Measurements from ENCODE around the gene PLEKHA7. TPM values are rescaled to one million over a fixed set of nuclear protein-coding genes. Genes with fewer than 3 reads are reported as not detected.

Gene PLEKHA7
- polyA plus RNA-seq, 1 donor (not counting 4 experiments of a cell fraction or from before 2014, with no cell fraction given) = 1.4 TPM

DNA sequence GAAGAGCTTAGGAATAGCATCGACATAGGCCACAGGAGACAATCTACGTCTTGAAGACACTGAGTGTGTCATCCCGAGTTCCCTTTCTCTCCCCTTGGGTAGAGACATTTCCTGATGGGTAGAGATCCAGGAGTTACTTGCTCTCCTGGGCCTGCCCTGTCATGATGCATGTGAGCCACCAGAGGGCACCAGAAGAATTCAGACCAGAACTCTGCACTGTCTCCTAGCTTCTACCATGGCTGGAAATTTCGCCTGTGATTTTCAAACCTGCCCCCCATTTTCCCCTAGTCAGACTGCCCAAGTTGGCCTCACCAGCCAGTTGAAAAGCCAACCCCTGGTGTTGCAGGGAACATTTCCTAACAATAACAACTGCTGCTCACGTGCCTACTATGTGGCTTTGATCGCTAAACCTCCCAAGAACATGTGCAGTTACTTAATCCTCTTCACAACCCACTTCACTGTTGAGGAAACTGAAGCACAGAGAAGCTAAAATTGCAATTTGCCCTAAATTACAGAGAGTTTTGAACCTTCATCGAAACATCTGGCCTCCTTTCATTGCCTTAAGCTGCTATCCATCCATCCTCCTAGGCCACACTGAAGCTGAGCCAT, 228.6 kb downstream of the PLEKHA7 start:
- H3K27me3 ChIP-seq (ENCODE audit: control insufficient read depth, extremely low read depth, insufficient read depth, low read length) = no peaks in the 10 kb centered on the region
- H3K79me2 ChIP-seq (ENCODE audit: control insufficient read depth, insufficient read depth, low read length) = no peaks in the 10 kb centered on the region
- H3K9ac ChIP-seq (ENCODE audit: control insufficient read depth, extremely low read depth, insufficient read depth, low read length) = no peak overlapping the region
- H2AFZ ChIP-seq (ENCODE audit: control insufficient read depth, low read length) = no peak overlapping the region
- no peaks in the 10 kb centered on the region for H3K36me3 ChIP-seq (ENCODE audit: control insufficient read depth in 2 of 2, extremely low read depth in 1 of 2, insufficient read depth in 2 of 2, low read length in 2 of 2)
- TF ChIP-seq EZH2 (IDR thresholded peaks at IDR 0.05; ENCODE audit: low read length) (no peak), CTCF (optimal IDR thresholded peaks at IDR 0.05 in 1 of 3, IDR thresholded peaks at IDR 0.05 in 1 of 3, conservative IDR thresholded peaks at IDR 0.05 in 1 of 3; ENCODE audit: extremely low read depth in 1 of 3, insufficient read depth in 2 of 3, low read length in 3 of 3) (peak; percentile 86 to 96 (median 89))
- dilution Hi-C loops (cut with MboI; ENCODE audit: extremely low pct_ligation_motif_present, low sequenced_read_pairs) = no loop called here
- H3K4me2 ChIP-seq (ENCODE audit: control insufficient read depth, extremely low read depth, insufficient read depth, low read depth, low read length) = no peak overlapping the region
- no peak overlapping the region for H3K4me3 ChIP-seq (ENCODE audit: control insufficient read depth in 2 of 3, extremely low read depth in 1 of 3, insufficient read depth in 2 of 3, low read depth in 1 of 3, low read length in 3 of 3)
- FAIRE-seq (peak; percentile 87), DNase-seq (ENCODE audit: low read depth, low spot score) (peak; percentile 28)
- H3K27ac ChIP-seq (ENCODE audit: control insufficient read depth, insufficient read depth, low read length) = no peak overlapping the region
- no peaks in the 10 kb centered on the region for H3K9me3 ChIP-seq (ENCODE audit: control insufficient read depth, low read depth, low read length)
- no peaks in the 10 kb centered on the region for H4K20me1 ChIP-seq (ENCODE audit: control insufficient read depth, extremely low read depth, insufficient read depth, low read length)
- no peaks in the 10 kb centered on the region for H3K9me1 ChIP-seq (ENCODE audit: control insufficient read depth, extremely low read depth, insufficient read depth, low read length)
- H3K4me1 ChIP-seq (ENCODE audit: control insufficient read depth, extremely low read depth, insufficient read depth, low read length) = peaks cover 23% of the 10 kb centered on the region

DNA sequence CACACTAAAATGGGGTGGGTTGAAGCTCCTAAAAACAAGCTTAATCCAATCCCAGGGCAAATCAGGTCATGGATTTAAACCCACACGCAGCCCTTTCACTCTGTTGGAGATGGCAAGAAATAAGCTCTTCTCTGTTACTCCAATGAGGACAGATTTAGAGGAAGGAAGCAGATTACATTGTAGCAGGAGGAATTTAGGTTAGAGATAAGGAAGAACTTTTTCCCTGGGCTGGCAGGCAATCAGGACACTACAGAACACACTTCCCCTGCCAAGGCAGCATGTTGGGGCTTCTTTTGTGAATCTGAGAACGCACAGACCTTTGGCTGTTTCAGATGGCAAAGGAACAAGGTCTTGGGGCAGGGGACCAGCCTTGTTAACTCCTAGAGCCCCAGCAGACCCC, 229.5 kb downstream of the PLEKHA7 start:
- Histone ChIP-seq H3K9me3 (ENCODE audit: control insufficient read depth, low read depth, low read length) (no peaks in the 10 kb centered on the region), H3K4me3 (ENCODE audit: control insufficient read depth in 2 of 3, extremely low read depth in 1 of 3, insufficient read depth in 2 of 3, low read depth in 1 of 3, low read length in 3 of 3) (no peak overlapping the region), H3K36me3 (ENCODE audit: control insufficient read depth in 2 of 2, extremely low read depth in 1 of 2, insufficient read depth in 2 of 2, low read length in 2 of 2) (no peaks in the 10 kb centered on the region), H4K20me1 (ENCODE audit: control insufficient read depth, extremely low read depth, insufficient read depth, low read length) (no peaks in the 10 kb centered on the region), H3K4me2 (ENCODE audit: control insufficient read depth, extremely low read depth, insufficient read depth, low read depth, low read length) (no peak overlapping the region), H3K79me2 (ENCODE audit: control insufficient read depth, insufficient read depth, low read length) (no peaks in the 10 kb centered on the region), H3K9ac (ENCODE audit: control insufficient read depth, extremely low read depth, insufficient read depth, low read length) (no peak overlapping the region), H3K4me1 (ENCODE audit: control insufficient read depth, extremely low read depth, insufficient read depth, low read length) (peaks cover 23% of the 10 kb centered on the region), H3K27me3 (ENCODE audit: control insufficient read depth, extremely low read depth, insufficient read depth, low read length) (no peaks in the 10 kb centered on the region), H2AFZ (ENCODE audit: control insufficient read depth, low read length) (no peak overlapping the region), H3K27ac (ENCODE audit: control insufficient read depth, insufficient read depth, low read length) (no peak overlapping the region), H3K9me1 (ENCODE audit: control insufficient read depth, extremely low read depth, insufficient read depth, low read length) (no peaks in the 10 kb centered on the region)
- TF ChIP-seq CTCF (optimal IDR thresholded peaks at IDR 0.05 in 1 of 3, IDR thresholded peaks at IDR 0.05 in 1 of 3, conservative IDR thresholded peaks at IDR 0.05 in 1 of 3; ENCODE audit: extremely low read depth in 1 of 3, insufficient read depth in 2 of 3, low read length in 3 of 3) (no peak), EZH2 (IDR thresholded peaks at IDR 0.05; ENCODE audit: low read length) (no peak)
- dilution Hi-C loops (cut with MboI; ENCODE audit: extremely low pct_ligation_motif_present, low sequenced_read_pairs) = no loop called here
- DNase-seq (ENCODE audit: low read depth, low spot score) (no peak), FAIRE-seq (no peak)

Measured in keratinocyte (primary cell).